HG03066 (cell line): ENCODE data around the gene KIAA0513.

Experiments used
- ATAC-seq: cut with Tn5 transposase; IDR thresholded peaks from one replicate; pipeline ENCODE4 v1.9.1; 2021; ENCODE audit warnings: low read depth; ENCODE audit not compliant: unreplicated experiment

KIAA0513 gene

GRCh38 chr16:85067426-85067825 lies 39.8 kb downstream of the KIAA0513 start:
- ATAC-seq, result no peak

DNA sequence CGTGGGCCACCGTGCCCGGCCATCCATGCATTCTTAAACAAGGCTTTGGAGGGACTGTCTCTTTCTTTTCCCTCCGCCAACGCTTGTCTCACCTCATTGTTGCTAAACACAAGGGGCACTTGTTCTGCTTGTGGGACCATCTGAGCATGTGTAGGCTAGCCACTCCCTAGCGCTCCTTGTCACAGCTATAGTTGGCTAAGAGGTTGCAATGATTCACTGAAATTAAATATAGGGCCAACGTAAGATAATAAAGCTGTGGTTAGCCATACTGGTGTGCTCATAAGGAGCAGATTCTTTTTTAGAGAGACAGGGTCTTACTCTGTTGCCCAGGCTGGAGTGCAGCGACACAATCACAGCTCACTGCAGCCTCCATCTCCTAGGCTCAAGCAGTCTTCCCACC lies 41.2 kb downstream of the KIAA0513 start:
- no peak for ATAC-seq

DNA sequence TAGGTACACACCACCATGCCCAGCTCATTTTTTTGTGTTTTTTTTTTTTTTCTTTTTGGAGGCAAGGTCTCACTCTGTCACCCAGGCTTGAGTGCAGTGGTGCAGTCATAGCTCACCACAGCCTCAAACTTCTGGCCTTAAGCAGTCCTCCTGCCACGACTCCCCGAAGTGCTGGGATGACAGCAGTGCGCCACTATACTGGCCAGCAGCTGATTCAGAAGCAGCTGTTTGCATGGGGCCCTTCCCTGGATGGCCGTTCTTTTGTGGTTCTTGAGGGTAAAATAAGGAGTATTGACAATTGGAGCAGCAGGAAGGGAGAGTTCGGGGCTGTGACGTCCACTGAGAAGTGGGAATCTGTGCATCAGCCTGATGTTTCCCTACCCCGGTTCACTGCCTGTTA lies 41.6 kb downstream of the KIAA0513 start:
- ATAC-seq, result no peak

DNA sequence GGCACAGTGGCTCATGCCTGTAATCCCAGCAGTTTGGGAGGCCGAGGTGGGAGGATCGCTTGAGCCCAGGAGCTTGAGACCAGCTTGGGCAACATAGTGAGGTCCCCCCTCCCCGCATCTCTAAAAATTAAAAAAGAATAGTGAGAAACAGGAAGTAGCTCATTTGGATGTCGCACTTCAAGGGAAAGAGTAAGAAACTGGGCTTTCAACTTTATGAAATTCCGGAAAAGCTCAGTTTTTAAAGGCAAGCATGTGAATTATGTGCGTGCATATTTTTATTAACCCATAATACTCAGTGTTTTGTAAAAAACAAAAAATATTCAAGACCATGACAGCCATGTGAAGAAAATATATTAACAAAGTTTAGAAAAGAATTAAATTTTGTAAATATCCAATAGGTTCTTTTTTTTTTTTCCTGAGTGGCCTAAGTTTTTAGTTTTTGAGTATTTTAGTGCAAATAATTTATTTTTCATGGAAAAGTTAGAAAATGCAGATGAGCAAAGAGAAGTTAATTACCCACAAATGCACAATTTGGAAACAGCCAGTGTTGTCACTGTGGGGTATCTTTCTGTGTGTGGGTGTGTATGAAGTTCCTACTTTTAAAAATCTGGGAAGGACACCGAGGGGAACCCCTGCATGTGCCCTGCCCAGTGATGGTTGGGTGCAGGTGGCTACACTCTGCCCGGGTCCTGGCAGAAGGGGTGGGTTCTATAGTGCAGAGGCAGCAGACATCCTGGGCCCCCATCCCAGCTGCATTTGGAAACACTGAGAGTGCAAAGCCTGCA lies 44.7 kb downstream of the KIAA0513 start:
- no peak for ATAC-seq

DNA sequence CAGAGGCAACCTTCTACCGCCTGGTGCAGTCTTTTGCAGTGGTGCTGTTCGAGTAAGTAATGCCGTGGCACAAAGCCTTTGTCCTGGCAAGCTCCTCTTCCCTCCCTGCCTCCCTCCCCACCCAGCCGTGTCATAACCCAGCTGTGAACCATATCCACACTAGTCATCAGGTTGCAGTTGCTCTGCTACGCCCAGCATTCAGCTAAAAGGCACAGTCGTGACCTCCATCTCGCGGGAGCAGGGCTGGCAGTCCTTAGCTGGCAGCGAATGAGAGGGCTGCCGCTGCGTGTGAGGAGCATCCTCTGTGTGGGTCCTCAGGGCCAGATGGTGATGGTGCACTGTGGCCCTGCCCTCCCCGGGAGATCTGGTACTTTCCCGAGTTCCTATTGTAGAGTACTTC lies 45.4 kb downstream of the KIAA0513 start:
- ATAC-seq, result no peak

GRCh38 chr16:85074225-85074914 lies 46.8 kb downstream of the KIAA0513 start:
- no peak for ATAC-seq

GRCh38 chr16:85075236-85075924 lies 47.8 kb downstream of the KIAA0513 start:
- ATAC-seq, result no peak

GRCh38 chr16:85077039-85077438 lies 49.4 kb downstream of the KIAA0513 start:
- ATAC-seq, result no peak

- ATAC-seq, result no peak
Measured at GRCh38 chr16:85077576-85078125, 50.1 kb downstream of the KIAA0513 start.

GRCh38 chr16:85078226-85078625 lies 50.6 kb downstream of the KIAA0513 start:
- ATAC-seq, result no peak

GRCh38 chr16:85078952-85079351 lies 51.4 kb downstream of the KIAA0513 start:
- no peak for ATAC-seq

DNA sequence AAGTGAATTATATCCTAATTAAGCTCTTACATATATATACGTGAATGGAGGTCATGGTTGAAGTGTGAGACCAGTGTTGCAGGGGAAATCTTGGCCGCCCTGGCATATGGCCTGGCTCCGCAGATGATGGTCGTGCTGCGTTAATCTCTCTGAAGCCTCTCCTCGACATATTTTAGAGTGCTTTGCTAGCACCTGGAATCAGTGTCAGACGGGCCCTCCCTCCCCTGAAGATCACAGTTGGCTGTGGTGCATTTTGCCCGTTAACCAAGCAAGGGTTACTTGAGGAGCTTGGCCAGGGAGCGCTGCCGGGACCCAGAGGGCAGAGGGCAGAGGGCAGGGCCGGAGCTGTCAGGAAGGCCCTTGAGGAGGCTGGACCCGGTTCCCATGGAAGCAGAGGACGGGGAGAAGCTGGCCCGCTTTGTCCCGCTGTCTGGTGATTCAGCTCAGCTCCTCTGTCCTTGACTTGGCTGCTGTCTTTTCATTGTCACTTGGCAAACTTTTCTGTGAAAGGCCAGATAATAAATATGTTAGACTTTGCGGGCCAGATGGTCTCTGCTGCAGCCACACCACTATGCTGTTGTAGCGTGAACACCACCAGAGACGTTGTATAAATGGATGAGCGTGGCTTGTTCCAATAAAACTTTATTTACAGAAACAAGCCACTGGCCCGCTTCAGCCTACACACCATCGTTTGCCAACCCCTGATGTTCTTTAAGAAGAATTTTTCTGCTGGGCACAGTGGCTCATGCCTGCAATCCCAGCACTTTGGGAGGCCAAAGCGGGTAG lies 52.4 kb downstream of the KIAA0513 start:
- ATAC-seq, result no peak

DNA sequence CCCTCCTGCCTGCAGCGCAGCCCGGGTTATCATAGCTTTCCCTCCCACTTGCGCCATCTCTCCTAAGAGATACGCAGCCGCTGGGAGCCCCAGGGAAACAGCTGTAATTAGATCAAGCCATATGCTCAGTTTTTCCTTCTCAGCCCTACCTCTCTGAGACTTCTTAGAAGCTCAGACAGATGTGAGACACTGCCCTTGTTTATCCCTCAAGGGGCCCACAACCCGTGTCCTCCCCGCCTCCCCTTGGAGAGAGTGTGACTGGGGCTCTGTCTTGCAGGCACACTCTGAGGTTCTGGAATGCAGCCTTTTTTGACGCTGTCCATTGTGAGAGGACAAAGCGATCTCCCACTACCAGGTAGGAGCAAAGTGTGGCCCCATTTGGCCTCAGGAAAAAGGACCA lies 53.4 kb downstream of the KIAA0513 start:
- no peak for ATAC-seq

GRCh38 chr16:85081765-85082164 lies 54.2 kb downstream of the KIAA0513 start:
- ATAC-seq, result no peak

DNA sequence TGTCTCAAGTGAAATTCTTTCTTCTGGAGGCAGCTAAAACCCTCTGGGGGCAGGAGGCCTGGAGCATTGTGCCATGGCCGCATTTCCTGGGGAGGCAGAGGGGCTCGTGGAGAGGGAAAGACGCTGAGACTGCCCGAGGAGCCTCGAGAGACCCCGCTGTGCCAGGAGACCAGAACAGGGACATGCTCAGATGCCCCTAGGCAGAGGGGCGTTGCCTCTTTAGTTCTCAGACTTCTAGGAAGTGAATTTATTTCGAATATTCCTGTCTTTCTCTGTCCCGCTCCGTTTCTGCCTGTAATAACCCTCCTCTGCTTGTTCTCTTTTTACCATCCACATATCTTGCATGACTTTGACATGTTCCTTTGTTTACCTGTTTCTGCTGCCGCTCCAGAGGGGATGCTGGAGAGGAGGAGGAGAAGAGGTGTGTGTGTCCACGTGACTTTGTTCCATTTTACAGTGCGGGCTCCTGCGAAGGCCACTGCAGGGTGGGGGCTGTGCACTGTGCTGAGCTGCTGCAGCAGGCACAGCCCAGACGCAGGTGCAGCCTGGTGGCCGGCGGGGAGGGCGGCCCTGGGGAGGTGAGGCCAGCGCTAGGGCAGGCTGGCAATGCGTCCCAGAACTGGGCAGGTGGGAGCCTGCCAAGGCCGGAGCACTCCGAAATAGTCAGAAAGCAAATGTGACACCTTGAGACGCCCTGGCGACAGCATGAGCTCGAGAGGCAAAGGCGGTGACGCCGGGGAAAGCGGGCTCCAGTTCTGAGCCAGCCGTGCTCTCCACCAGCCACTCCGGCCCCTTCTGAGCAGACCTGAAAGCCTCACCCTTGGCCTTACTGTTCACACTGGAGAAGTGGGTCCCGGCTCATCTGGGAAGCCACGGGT lies 54.8 kb downstream of the KIAA0513 start:
- ATAC-seq, result no peak

DNA sequence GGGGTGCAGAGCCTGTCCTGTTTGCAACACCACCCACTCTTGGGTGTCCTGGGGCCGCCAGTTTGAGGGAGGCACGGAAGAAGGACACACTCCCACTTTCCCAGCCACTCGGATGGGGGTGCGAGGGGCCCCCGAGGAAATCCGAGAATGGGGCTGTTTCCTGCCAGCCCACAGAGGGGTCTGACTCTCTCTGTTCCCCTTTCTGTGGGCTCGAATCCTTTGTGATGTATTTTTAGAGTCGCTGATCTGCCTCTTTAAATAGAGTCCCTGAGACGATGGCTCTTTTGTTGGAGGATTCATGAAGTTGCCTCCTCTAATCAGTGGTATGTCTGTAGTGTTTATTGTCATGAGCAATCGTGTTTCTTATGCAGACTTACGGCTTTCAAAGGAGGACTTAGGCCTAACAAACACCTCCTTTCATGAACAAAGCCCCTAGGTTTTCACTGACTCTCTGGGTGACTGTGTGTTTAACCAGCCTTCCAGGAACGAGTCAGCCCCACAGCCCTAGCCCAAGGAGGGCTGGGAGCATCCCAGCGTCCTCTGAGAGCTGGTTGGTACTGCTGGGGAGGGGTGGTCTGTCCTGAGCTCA lies 55.5 kb downstream of the KIAA0513 start:
- no peak for ATAC-seq

DNA sequence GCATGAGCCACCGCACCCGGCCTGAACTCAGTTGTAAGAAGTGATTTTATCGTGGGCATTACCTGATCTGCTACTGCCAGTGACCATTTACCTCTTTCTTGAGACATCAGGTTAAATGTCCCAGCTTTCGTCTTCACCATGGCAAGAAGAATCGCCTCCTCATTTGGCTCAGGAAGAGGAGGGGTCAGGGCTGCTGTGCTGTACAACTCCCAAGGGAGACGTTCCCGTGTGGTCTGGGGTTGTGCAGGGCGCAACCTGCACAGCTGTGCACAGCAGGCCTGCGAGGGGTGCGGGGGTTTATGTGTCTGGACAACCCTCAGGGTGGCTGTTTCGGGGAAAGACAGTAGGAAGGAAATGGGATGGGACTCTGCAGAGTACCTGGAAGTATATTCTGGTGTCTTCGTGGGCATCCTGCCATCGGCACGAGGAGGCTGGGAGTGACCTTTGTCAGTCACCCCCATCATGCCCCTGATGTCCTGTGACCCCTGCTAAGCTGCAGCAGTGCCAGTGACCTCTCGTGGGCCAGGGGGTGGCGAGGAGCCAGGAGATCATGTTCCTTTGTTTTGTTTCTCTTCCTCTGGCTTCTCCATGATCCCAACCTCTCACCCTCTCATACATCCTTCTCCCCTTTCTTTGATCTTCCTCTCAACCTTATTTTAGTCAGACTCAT lies 57.4 kb downstream of the KIAA0513 start:
- no peak for ATAC-seq

DNA sequence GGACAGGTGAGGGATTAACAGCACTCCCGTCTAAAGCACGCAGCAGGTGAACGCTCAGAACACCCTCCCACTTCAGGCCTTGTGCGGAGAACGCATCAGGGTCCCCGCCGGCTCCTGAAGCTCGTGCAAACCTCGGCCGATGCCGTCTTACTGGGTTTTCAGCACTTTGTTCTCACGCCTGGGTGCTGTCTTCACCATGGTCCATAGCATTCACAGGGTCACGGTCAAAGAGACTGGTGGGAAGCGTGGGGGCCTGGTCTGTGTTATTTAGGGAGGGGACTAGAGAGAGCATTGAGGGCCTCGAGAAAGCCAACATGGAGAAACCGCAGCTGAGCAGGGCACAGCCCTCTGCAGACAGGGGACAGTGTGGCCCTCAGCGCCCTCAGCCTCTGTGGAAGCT lies 58.1 kb downstream of the KIAA0513 start:
- no peak for ATAC-seq
